ENCODE data around the gene SNUPN. TPM values are rescaled to one million over a fixed set of nuclear protein-coding genes. Genes with fewer than 3 reads are reported as not detected.

SNUPN gene
- total RNA-seq, 6 donors from 2014 or later = 14.1 to 30.4 (median 22.4) TPM

DNA sequence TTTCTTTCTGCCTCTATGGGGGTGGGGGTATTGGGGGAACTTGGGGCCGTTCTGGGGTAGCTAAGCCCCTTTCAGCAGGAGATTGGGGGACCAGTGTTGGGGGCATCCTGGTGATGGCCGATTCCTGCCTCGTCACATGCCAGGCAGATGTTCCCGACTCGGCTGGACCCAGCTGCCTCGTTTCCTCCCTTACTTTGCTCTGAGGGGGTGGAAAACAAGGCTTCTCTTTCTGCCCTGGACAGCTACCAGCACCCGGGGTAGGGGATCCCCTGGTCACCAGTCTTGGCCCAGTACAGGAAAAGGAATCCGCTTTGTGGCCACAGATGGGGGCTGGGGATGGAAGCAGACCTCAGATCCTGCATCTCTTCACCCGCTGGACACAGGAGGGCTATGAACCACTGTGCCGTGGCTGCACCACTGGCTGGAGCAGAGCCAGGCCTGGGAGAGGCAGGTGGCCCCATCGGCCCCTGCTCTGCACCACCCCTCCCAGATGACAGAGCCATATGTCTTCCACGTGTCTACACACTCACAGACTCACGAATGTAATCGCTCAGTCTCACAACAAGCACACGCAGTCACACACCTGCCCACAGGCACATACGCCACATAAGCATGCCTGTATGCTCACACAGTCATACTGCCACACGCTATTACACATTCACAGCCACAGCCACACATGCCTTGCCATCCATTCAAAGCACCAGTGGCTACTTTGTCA, 34.6 kb upstream of the SNUPN start:
- Histone ChIP-seq H3K27ac (peak overlapping the region; percentile 81 to 89 (median 82)), H3K4me3 (no peak overlapping the region), H3K9me3 (no peaks in the 10 kb centered on the region), H3K27me3 (no peaks in the 10 kb centered on the region), H3K4me1 (peaks cover 26 to 61% (median 39%) of the 10 kb centered on the region in 4 donors), H3K36me3 (peaks cover 4 to 47% (median 25%) of the 10 kb centered on the region in 4 donors)
- TF ChIP-seq POLR2AphosphoS5 (IDR thresholded peaks at IDR 0.05) (no peak), EP300 (IDR thresholded peaks at IDR 0.05) (no peak), CTCF (IDR thresholded peaks at IDR 0.05) (no peak), POLR2A (IDR thresholded peaks at IDR 0.05) (no peak)
- DNase-seq = peak in 1 of 2 donors; percentile 56
- WGBS, 2 donors = 82 to 85% methylated on average over 10 to 17 of the region's 17 CpGs
- no peak for ATAC-seq (ENCODE audit: low FRiP score in 2 of 2)

GRCh38 chr15:75659141-75659771, 33.7 kb upstream of the SNUPN start:
- Histone ChIP-seq H3K4me1 (peaks cover 34 to 62% (median 42%) of the 10 kb centered on the region in 4 donors), H3K27ac (peak overlapping the region; percentile 81 to 89 (median 82)), H3K27me3 (no peaks in the 10 kb centered on the region), H3K36me3 (peaks cover 4 to 47% (median 25%) of the 10 kb centered on the region in 4 donors), H3K9me3 (no peaks in the 10 kb centered on the region), H3K4me3 (no peak overlapping the region)
- 68 to 77% methylated on average over 7 to 9 of the region's 9 CpGs for WGBS, 2 donors
- DNase-seq = peak in 1 of 2 donors; percentile 70
- no peak for ATAC-seq (ENCODE audit: low FRiP score in 2 of 2)
- no peak for TF ChIP-seq CTCF (IDR thresholded peaks at IDR 0.05)
- no peak for TF ChIP-seq POLR2A (IDR thresholded peaks at IDR 0.05)
- TF ChIP-seq EP300 (IDR thresholded peaks at IDR 0.05) = no peak
- TF ChIP-seq POLR2AphosphoS5 (IDR thresholded peaks at IDR 0.05) = no peak

GRCh38 chr15:75656813-75657212, 31.3 kb upstream of the SNUPN start:
- Histone ChIP-seq H3K27ac (no peak overlapping the region), H3K36me3 (peaks cover 4 to 41% (median 21%) of the 10 kb centered on the region in 4 donors), H3K9me3 (no peaks in the 10 kb centered on the region), H3K4me1 (peaks cover 41 to 76% (median 60%) of the 10 kb centered on the region in 4 donors), H3K4me3 (no peak overlapping the region), H3K27me3 (no peaks in the 10 kb centered on the region)
- TF ChIP-seq POLR2A (IDR thresholded peaks at IDR 0.05) (no peak), EP300 (IDR thresholded peaks at IDR 0.05) (no peak), POLR2AphosphoS5 (IDR thresholded peaks at IDR 0.05) (no peak), CTCF (IDR thresholded peaks at IDR 0.05) (no peak)
- 94 to 95% methylated on average over 17 to 22 of the region's 22 CpGs for WGBS, 2 donors
- DNase-seq = no peak
- ATAC-seq (ENCODE audit: low FRiP score in 2 of 2) = no peak

- 95 to 99% methylated on average over 5 of the region's 5 CpGs for WGBS, 2 donors
- Histone ChIP-seq H3K27me3 (no peaks in the 10 kb centered on the region), H3K4me3 (no peak overlapping the region), H3K9me3 (no peaks in the 10 kb centered on the region), H3K4me1 (peaks cover 41 to 77% (median 61%) of the 10 kb centered on the region in 4 donors), H3K36me3 (peaks cover 4 to 41% (median 21%) of the 10 kb centered on the region in 4 donors), H3K27ac (no peak overlapping the region)
- no peak for TF ChIP-seq POLR2A (IDR thresholded peaks at IDR 0.05)
- TF ChIP-seq POLR2AphosphoS5 (IDR thresholded peaks at IDR 0.05) = no peak
- TF ChIP-seq CTCF (IDR thresholded peaks at IDR 0.05) = no peak
- TF ChIP-seq EP300 (IDR thresholded peaks at IDR 0.05) = no peak
- ATAC-seq (ENCODE audit: low FRiP score in 2 of 2) (no peak), DNase-seq (no peak)
Measured at GRCh38 chr15:75656331-75656730, 30.8 kb upstream of the SNUPN start.

Data from upper lobe of left lung (tissue), 6 donors.